Suppressor macrophage (primary cell): ENCODE data around the gene RGS19.
"Not testable (repeated sequence)": the region's sequence is repeated elsewhere in the genome, so short reads cannot be mapped to it uniquely, and the experiment has no call there.

Experiments
- DNase-seq, 4 experiments: peaks; one replicate each; pipeline ENCODE4 v3.0.0-alpha.2; 2020 to 2022
- total RNA-seq, 17 experiments: gene quantifications; one replicate each; lab custom pipeline; 2026; ENCODE audit warnings: mixed read lengths in 6 of 17, inconsistent platforms in 3 of 17; lab: John Stamatoyannopoulos, UW

RGS19 gene, protein sequence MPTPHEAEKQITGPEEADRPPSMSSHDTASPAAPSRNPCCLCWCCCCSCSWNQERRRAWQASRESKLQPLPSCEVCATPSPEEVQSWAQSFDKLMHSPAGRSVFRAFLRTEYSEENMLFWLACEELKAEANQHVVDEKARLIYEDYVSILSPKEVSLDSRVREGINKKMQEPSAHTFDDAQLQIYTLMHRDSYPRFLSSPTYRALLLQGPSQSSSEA
- total RNA-seq: 10.8 to 102 (median 47.7) reads per million in 17 experiments

DNA sequence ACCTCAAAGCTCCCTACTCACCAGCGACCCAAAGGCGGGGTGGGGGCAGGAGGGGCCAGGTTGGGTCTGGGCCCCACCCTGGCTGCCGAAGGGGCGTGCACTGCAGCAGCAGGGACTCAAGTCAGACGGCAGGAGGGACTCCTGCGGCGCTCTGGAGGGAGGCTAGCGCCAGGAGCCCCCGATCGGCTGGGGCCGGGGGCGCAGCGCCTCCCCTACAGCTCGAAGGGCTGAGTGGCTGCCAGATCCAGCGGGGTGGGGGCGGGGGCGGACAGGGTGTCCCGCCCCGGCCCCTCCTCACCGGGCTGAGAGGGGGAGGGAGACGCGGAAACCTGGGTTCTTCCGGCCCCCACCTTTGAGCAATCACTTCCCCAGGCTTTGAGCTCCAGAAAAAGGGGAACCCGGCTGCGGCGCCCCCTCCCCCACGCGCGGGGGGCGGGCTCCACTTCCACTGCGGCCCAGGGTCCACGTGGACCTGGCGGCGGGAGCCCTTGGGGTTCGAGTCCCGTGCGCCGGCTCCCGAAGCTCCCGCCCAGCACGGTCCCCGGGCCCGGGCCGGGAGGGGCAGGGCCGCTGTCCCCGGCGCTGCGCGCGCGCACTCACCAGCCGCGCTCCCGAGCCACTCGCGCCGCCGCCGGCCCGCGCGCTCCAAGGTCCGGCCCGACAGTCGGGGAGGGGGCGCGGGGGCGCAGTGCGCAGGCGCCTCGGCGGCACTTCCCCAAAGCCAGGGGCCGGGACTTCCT is at the start of gene RGS19:
RGS19 (minus strand) TSS at position 246 of the 740 bp plus-strand sequence. CDS start 2,632 bp downstream, outside the sequence.
- DNase-seq: peak; percentile 94 to 97 (median 96)

DNA sequence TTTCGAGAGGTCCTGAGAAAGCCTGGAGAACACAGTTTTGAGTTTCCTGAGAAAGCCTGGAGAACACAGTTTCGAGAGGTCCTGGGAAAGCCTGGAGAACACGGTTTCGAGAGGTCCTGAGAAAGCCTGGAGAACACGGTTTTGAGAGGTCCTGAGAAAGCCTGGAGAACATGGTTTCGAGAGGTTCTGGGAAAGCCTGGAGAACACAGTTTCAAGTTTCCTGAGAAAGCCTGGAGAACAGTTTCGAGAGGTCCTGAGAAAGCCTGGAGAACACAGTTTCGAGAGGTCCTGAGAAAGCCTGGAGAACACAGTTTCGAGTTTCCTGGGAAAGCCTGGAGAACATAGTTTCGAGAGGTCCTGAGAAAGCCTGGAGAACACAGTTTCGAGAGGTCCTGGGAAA is 44.2 kb upstream of the RGS19 start:
- DNase-seq: not testable (repeated sequence)

DNA sequence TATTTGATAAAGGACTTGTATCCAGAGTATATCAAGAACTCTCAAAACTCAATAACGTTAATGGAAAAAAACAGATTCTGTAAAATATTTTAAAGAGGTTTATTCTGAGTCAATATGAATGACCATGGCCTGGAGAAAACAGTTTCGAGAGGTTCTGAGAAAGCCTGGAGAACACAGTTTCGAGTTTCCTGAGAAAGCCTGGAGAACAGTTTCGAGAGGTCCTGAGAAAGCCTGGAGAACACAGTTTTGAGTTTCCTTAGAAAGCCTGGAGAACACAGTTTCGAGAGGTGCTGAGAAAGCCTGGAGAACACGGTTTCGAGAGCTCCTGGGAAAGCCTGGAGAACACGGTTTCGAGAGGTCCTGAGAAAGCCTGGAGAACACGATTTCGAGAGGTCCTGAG is 43.6 kb upstream of the RGS19 start:
- not testable (repeated sequence) for DNase-seq

DNA sequence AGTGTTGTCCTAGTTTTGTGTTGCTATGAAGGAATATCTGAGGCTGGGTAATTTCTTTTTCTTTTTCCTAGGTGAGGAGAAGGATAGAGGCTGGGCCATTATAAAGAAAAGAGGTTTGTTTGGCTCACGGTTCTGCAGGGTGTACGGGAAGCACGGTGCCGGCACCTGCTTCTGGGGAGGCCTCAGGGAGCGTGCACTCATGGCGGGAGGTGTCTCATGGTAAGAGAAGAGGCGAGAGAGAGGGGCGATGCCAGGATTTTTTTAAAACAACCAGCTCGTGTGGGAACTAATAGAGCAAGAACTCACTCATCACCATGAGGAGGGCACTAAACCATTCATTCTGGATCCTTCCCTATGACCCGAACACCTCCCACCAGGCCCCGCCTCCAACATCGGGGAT is 42.3 kb upstream of the RGS19 start:
- DNase-seq: no peak

DNA sequence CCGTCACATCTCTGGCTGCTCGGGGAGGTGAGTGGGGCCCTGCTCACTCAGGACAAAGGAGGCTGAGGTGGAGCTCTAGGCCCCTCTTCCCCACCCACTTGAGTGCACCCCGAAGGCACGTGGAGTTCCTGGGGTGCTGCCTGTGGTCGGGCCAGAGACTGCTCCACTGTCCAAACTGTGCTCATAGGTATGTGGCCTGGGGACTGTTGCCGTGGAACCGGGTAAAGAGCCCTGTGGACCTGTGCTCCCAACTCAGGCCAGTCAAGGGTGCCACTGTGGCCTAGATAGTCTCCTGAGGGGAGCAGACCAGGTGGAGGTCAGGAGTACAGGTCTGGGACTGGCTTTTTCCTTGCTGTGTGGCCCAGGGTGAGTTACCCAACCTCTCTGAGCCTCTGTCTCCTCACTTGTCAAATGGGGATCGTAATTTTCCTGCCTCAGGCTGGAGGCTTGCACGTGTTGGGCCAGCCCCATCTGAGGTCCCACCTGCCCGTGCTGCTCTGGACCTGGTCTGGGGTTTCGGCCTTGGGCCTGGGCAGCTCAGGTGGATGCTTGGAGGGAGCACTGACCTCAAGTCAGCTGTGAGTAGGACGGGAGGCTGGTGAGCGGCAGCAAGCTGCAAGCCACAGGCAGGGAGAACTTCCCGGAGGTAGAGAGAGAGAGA is 40.5 kb upstream of the RGS19 start:
- no peak for DNase-seq

DNA sequence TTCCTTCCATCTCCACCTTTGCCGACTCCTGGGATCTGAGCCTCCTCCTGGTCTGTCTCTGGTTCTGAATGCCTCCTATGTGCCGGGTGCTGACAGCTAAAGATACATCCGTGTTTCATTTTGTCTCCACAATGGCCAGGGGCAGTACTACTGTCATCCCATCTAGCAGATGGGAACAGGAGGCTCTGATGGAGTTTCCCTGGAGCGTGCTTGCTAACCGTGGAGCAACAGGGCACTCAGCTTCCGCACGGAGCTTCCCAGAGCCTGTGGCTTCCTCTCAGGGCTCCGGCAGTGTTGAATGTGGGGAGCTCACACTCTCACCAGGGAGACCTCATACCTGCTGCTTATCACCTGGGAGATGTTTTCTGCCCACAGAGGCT is 40.0 kb upstream of the RGS19 start:
- no peak for DNase-seq

DNA sequence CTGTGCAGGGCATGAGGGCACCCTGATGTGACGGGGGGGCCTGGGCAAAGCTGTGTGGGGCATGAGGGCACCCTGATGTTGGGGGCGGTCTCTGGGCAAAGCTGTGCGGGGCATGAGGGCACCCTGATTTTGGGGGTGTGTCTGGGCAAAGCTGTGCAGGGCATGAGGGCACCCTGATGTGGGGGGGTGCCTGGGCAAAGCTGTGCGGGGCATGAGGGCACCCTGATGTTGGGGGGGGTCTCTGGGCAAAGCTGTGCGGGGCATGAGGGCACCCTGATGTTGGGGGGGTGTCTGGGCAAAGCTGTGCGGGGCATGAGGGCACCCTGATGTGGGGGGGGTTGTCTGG is 38.1 kb upstream of the RGS19 start:
- not testable (repeated sequence) for DNase-seq

DNA sequence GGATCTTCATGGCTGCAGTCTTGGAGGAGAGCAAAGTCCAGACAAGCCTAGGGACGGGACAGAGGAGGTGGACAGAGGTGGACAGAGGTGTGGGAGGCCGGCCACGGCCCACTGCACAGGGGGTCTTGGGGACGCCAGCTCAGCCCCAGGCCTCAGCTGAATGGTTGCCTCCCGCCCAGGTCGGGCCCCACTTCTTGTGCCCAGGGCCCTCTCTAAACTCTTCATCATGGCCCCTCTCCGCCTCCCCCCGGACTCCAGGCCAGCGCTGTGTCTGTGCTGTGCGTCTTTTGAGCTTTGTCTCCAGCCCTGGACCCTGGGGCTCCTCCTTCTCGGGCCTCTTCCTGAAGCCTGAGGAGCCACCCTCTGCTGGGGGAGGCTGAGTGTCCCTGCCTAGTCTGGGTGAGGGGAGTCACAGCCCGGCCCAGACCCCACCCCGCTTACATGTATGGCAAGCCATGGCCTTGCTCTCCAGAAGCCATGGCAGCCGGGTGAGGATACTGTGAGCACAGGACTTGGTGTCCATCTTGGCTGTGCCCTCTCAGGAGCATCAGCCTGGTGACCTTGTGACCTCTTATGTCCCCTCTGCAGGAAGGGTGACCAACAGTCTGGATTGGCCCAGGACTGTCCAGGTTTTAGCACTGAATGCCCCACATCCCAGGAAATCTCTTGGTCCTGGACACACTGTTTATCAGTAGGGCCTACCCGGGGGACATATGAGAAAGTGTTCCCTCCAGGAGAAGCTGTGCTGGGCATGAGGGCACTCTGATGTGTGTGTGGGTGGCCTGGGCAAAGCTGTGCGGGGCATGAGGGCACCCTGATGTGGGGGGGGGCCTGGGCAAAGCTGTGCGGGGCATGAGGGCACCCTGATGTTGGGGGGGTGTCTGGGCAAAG is 37.5 kb upstream of the RGS19 start:
- no peak for DNase-seq

DNA sequence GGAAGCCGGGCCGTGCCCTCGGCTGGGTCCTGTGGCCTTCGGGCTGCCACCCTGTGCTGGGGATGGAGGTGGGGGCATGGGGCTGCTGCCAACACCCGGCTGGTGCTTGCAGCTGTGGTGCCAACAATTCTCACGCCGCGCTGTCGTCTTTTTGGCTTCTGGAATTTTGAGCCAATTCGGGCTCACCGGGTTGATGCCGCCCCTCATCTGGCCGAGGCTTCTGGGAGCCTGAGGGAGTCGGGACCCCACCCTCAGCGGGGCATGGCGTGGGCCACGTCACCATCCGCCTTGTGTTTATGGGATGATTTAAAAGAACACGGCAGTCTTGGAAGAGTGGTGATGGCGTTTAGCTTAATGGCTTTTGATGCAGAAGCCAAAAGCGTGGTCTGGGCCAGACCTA is 36.7 kb upstream of the RGS19 start:
- no peak for DNase-seq

DNA sequence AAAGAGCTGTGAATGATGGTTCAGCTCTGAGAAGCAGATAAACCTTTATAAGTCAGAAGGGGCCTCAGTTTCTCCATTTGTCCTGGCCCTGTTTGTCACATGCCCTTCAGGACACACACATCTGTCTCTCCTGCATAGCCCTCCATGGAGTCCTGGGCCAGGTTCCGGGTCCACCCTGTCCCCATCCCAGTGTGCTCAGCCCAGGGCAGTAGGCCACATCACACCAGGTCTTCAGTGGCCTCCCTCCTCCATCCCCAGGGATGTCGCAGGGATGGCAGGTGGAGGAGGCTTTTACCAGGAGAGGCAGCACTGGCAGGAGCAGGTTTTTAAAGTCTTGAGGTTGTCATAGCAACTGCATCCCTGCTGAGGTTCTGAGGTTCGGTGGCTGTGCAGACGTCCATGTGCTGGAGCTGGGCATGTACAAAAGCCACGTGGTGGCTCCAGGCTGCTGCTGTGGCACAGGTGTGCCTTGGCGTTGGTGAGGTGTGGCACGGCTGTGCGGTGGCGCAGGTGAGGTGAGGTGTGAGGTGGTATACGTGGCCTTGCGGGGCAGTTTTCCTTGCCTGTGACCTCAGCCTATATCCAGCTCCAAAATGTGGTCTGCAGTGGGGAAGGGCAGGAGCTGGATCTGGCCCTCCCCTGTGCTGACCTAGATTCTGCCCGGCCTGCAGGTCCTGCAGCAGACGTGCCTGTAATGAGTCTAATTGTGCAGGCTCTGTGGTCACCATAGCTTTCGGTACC is 36.0 kb upstream of the RGS19 start:
- no peak for DNase-seq

DNA sequence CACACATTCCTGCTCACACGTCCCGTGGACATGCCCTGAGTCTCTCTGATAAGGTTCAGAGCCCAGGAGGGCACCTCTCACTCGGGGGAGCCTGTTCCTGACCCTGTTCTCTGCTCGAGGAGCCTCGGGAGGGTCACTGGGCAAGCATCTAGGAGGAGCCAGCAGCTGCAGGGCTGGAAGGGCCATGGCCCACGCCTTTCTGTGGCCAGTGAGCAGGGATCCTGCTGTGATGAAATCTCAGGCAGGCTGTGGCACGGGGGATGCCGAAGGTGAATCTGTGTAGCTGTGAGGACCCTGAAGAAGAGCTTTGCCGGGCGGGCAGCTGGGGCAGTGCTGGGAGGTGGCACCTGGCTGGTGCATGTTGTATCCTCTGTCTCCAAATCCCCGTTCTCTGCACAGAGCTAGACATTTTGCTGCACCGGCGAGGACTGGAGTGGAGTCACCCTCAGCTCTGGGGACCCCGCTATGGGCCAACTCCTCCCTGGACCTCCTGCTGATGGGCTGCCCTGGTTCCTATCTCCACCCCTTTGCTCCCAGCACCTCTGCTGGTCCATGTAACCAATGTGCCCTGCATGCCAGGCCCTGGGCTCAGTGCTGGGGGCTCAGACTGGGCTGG is 35.1 kb upstream of the RGS19 start:
- DNase-seq: no peak

DNA sequence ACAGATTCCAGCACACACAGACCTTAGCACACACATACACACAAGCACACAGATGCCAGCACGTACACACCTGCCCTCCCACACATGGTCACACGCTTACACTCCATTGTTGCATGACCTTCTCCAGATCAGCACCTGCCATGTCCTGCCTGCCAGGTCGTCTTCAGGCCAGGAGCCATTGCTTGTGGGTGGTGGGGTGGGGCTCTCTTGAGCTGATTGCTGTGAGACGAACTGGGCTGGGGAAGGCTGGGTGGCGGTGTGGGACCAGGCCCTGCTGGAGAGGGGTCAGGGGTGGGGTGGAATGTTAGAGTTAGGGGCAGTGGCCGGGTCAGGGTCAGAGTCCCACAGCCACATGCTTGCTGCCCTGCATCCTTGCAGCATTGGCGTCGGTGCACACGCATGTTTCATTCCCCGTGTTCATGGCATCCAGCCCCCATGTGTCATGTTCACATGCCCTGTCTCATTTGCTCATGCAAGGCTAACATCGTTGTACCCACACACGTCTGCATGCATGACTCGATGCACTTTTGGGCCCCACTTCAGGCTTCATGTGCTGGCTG is 34.6 kb upstream of the RGS19 start:
- DNase-seq: no peak

DNA sequence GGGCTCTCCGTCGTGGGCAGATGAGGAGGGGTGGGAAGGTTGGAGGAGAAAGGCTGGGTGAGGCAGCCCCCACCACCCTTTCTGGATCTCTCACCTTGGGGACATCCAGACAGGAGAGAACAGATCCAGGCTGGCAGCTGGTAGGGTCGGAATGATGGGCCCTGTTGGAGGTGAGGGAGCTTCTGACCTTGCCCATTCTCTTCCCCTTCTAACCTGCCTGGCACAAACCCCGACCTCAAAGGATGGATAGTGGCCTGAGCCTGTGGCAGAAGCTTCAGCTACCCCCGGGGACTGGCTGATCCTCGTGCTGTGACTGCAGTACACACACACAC is 34.1 kb upstream of the RGS19 start:
- DNase-seq: no peak

DNA sequence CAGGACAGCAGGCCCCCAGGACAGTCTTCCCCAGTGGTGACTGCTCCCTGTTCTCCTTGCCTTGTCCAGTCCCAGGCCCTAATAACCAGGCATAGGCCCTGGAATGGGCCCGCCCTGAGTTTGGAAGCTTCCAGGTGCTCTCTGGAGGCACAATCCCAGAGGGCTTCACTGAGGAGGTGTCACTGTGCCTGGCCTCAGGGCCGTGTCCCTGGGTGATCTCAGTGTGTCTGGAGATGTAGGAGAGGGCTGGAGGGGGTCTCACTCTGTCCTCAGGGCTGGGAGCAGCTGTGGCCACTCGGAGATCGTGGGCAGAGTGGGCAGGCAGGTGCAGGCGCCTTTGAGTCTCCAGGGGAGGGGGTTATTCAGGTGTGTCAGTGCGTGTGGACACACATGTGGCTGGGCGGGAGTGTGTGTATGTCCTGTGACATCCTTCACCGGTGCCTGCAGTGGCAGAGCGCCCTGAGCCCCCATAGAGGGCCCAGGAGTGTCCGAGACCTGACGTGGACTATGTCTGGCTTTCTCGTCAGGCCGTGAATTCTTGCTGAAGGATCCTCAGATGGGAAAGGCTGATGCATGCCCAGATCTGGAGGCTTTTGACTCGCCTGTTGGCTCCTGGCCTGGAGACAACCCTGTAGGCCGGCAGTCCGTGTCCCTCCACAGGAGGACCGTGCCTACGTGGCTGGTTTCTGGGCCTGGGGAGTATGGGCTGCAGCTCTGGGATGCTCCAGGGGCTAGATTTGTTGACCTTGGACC is 33.5 kb upstream of the RGS19 start:
- DNase-seq: no peak

DNA sequence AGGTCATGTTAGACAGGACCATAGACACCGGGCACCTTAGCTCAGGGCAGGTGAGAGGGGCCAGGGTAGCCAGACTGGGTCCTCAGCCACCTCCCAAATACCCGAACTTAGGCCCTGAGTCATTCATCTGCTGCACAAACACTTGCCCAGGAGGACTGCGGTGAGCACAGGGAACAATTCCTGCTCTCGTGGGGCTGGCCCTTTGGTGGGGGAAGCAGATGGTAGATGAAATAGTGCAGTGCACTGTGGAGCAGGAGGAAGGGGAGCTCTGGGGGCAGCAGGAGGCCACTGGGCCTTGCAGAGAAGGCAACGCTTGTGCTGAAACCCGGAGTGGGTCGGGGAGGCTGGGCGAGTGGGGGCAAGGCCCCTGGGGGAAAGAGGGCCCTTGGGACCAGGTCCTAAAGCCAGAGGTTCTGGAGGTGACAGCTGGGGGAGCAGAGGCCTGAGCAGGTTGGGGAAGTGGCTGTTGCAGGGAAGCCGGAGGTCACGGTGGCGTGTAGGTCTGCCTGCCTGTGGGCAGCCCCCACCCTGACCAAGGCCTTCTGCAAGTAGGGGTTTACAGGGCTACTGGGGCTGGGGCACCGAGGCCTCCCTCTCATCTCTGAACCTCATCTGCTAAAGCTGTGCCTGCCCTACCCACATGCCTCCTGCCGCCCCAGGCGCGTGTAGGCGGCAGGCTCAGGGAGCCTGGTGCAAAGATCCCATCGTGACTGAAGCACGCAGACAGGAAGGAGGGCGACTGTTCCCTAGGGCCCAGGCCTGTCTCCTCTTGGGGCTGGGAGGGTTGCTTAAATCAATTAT is 32.7 kb upstream of the RGS19 start:
- peak; percentile 38 to 72 (median 55) for DNase-seq

DNA sequence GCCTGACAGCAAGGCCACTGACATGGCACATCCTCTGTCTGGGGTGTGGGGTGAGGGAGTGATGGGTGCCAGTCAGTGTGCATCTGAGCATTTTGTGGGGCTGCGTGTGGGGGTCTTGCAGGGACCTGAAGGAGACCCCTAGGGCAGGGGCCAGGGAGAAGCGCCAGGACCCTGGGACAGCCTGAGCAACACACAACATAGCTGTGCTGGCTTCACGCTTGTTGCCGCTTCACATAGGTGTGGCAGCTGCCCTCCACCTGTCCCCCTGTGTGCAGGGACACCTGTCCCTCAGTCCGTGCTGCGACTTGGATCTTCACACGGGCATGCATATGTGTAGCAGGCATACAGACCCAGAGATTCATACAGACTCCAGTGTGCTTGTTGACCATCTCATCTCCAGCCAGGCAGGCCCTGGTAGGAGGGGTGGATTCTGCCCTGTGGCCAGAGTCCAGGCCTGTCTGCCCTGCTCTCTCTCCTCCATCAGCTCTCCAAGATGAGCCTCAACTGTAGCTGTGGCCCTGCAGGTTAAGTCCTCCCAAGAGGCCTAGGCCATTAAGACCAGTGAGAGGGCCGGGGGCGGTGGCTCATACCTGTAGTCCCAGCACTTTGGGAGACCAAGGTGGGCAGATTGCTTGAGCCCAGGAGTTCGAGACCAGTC is 31.2 kb upstream of the RGS19 start:
- no peak for DNase-seq

DNA sequence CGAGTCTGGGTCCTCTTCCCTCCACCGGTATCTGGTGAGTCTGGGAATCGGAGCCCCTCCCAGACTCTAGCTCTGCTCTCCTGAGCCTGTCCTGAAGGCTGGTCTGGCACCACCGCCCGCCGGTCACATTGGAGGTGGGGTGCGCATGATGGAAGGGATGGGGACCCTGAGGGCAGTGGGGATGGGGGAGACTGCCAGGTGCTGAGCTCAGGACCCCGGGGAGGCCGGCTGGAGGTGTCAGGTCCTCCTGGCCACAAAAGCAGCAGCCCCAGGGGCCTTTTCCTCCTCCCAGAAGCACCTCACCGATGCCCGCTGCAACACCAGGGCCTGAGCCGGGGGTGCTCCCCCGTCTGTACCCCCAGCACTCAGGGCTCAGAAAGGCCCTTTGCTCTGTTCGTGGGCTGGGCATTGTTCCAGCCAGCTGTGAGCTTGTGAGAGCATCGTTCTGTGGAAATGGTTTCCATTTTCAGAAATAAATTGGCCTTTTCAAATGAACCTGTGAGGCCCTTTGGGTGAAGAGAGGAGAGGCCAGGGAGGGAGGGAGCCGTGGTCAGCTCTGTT is 30.6 kb upstream of the RGS19 start:
- no peak for DNase-seq

DNA sequence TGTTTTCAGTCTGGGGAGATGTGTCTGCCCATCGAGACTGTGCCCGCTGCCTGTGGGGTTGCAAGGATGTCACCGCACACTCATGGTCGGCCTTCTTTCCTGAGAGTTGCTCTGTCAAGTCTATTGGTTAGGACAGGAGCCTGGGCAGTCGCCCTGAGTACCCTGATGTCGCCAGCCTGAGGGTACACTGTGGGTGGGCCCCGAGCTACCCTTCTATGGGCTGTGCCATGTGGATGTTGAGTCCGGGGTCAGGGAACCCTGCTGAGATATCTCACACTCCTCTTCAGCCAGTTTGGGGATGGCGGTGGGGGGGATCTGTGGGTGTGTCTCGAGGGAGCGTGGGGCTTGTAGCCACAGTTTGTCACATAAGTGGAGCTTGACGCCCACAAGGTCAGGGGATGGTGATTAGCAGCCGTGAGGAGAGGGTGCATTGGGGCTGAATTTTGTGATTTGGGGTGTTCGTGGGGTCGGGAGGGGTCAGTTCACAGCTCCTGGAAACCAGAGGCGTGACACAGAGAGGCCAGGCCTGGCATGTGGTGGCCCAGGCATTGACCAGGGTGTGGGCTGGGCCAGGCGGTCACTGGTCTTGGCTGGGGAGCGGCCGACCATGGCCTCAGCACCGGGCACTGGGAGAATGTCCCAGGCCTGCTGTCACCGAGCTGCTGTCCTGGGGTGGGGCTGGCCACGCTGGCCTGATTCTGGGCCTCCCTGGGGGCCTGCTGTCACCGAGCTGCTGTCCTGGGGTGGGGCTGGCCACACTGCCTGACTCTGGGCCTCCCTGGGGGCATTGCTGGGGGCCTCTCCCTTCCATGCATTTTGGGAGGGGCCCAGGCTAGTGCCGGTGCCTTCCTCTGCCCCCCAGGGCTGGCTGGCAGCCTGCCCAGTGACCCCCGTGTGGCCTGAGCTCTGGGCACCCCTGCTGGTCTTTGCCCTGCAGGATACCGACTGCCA is 29.7 kb upstream of the RGS19 start:
- DNase-seq: no peak
